AG09319 (cell line): ENCODE results near the gene EGFR.

Source experiments
- DNase-seq: peaks from one replicate; pipeline ENCODE4 v3.0.0-alpha.2; 2010; ENCODE audit warnings: low read depth; ENCODE audit errors: extremely low read depth
- TF ChIP-seq, protein P1 (sequence below): IDR thresholded peaks from 2 replicates; pipeline ENCODE4 v1.5.1; 2011; ENCODE audit warnings: low read depth, mild to moderate bottlenecking, inconsistent platforms, low read length, moderate library complexity

Gene EGFR

DNA sequence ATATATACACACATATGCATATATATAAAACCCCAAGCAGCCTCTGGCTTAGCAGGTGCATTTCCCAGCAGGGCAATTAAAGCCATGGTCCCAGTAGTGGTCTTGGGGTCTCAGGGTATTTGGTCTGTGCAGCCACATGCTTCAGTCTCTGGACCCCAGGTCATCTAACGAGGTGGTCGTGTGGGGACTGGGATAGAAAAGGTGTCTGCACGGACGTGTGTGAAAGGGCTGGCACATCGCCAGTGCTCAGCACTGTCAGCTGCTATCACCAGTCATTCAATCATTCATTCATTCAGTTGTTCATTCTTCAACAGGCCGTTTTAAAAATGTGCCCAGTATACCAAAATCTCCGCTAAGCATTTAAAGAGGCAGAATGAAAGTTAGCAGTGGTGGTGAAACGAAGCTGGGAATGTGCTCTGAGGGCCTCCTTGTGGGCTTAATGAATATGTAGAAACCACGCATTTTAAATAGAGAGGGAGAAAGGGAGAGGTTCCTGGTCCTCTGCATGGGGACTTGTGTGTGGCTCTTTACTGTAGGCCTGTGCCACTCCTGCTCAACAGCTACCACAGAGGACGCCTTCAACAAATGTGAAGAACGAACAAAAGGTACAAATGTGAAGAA is 170.4 kb downstream of the EGFR start:
- TF ChIP-seq, protein P1, sequence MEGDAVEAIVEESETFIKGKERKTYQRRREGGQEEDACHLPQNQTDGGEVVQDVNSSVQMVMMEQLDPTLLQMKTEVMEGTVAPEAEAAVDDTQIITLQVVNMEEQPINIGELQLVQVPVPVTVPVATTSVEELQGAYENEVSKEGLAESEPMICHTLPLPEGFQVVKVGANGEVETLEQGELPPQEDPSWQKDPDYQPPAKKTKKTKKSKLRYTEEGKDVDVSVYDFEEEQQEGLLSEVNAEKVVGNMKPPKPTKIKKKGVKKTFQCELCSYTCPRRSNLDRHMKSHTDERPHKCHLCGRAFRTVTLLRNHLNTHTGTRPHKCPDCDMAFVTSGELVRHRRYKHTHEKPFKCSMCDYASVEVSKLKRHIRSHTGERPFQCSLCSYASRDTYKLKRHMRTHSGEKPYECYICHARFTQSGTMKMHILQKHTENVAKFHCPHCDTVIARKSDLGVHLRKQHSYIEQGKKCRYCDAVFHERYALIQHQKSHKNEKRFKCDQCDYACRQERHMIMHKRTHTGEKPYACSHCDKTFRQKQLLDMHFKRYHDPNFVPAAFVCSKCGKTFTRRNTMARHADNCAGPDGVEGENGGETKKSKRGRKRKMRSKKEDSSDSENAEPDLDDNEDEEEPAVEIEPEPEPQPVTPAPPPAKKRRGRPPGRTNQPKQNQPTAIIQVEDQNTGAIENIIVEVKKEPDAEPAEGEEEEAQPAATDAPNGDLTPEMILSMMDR, result no peak
- DNase-seq, result no peak

GRCh38 chr7:55189878-55190436 is 171.1 kb downstream of the EGFR start:
- no peak for DNase-seq
- TF ChIP-seq, protein P1, result no peak

DNA sequence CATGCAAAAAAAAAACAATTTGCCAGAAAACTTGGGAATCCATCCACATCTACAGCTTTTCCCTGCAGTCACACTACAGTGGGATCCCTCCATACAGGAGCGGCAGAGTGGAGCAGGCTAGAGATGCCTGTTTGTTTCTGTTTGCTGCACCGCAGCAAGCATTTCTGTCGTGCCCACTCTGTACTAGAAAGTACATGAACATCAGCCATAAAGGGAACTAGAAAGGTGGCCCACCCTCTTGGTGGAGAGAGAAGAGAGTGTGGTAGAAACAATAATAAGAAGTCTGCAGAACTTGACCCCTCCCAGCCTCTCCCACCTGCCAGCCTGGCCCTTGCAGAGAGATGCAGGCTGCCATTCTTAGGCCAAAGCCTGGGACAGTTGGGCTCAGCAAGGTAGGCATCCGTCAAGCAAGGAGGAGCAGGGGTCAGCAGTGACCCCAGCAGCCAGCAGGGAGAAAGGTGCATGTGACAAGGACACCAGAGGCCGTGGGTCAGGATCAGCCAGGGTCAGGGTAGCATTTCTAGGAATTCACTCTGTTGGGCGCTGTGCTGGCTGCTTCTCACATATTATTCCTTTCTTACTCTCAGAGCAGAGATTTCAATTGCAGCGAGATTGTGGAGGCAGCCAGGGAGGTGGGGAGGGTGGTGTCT is 171.8 kb downstream of the EGFR start:
- TF ChIP-seq, protein P1, result no peak
- no peak for DNase-seq

- TF ChIP-seq, protein P1, result no peak
- no peak for DNase-seq
These were observed 172.5 kb downstream of the EGFR start for GRCh38 chr7:55191161-55191925.

GRCh38 chr7:55191926-55192692 is 173.3 kb downstream of the EGFR start:
- TF ChIP-seq, protein P1, result peak; percentile 34
- no peak for DNase-seq

DNA sequence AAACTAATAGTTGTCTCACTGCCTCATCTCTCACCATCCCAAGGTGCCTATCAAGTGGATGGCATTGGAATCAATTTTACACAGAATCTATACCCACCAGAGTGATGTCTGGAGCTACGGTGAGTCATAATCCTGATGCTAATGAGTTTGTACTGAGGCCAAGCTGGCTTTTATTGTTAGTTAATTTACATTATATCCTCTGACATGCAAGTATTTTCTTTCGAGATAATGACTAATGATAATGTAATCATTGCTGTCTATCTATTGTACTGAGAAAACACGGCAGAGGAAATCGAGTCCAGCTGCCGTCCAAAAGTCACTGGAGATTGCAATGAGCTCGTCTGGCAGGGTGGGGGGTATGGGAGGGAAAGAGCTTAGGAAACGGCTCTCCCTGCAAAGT is 173.9 kb downstream of the EGFR start:
- TF ChIP-seq, protein P1, result no peak
- DNase-seq, result peak; percentile 91
